HG03064 (cell line): ENCODE results near the gene ACAA1.
A peak's percentile ranks its signal among the peaks of the same experiment; 100 is the strongest.

Source experiments
- ATAC-seq: cut with Tn5 transposase; IDR thresholded peaks from one replicate; pipeline ENCODE4 v1.9.1; 2021; ENCODE audit warnings: low read depth; ENCODE audit not compliant: unreplicated experiment

ACAA1 gene

DNA sequence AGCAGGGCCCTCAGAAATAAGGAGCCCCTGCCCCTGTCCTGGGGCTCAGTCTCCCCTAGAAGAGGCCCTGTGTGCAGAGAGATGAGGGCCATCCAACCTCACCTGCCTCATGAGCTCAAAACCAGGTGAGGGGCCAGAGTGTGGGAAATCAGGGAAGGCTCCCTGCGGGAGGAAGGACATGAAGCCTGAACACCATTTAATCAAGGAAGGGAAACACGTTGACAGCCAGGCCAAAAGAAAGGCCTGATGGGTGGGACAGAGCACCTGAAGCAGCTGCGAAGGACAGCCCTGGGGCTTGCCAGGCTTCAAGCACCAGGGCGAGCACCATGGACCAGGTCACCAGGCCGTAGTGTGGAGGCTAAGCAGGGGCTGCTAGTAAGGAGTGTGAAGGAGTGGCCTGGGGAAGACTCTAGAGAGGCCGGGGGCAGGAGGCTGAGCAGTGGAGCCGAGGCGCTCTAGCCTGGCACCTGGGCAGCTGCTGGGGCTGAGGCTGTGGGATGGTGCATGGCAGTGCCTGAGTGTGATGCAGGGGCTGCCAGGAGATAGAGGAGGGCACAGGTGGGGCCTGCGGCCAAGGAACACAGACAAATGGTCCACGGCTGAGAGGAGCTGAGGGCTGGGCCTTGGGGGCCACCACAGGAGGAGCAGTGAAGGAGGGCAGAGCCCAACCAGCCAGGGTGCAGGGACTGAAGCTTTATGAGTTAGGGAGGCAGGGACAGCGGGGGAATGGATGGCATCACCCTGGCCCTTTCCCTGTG lies 16.1 kb downstream of the ACAA1 start:
- no peak for ATAC-seq

DNA sequence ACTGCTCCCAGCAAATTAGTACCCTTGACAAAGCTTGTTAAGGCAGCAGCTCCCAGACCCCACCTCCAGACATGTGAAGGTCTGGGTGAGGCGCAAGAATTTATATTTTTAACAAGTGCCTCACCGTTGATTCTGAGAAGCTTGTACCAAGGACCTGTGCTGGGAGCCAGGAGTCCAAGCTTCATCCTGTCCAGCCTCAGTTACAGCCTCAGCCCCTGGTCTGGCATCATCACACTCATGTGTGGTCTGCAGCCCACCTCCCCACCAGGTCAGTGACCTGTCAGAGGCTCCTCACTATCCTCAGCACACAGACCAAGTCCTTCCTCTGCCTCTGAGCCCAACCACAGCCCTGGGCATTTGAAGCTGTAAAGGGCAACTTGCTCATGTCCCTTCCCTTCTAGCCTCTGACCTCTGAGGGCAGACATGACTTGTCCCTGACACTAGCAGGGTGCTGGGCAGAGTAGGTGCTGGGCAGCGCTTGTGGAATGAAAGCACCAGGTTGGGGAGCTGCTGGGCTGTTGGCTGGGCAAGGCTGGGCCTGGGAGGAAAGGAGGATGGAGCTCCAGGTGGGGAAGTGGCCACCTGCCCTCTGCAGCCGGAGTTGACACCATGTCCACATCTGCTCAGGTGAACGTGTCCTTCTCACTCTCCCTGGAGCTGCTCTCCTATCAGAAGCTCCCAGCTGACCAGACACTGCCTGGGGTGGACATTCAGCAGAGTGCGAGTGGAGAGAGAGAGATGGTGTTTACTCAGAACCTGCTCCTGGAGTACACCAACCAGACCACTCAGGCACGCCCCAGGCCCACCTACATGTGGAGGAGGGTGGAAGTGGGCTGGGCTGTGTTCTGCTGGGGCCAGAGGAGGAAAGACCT lies 16.9 kb downstream of the ACAA1 start:
- no peak for ATAC-seq

DNA sequence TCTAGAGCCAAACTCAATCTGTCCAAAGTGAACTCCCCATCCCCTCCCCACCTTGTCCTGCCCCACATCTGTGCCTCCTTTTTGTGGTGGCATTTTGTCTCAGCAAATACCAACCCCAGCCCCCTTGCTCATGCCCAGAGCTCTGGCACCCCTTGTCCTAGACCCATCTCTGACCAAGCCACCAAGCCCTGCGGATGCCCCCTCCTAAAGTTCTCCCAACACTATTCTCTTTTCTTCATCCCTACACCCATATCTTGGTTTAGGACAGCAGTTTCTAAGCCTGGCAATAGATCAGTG lies 17.7 kb downstream of the ACAA1 start:
- no peak for ATAC-seq

DNA sequence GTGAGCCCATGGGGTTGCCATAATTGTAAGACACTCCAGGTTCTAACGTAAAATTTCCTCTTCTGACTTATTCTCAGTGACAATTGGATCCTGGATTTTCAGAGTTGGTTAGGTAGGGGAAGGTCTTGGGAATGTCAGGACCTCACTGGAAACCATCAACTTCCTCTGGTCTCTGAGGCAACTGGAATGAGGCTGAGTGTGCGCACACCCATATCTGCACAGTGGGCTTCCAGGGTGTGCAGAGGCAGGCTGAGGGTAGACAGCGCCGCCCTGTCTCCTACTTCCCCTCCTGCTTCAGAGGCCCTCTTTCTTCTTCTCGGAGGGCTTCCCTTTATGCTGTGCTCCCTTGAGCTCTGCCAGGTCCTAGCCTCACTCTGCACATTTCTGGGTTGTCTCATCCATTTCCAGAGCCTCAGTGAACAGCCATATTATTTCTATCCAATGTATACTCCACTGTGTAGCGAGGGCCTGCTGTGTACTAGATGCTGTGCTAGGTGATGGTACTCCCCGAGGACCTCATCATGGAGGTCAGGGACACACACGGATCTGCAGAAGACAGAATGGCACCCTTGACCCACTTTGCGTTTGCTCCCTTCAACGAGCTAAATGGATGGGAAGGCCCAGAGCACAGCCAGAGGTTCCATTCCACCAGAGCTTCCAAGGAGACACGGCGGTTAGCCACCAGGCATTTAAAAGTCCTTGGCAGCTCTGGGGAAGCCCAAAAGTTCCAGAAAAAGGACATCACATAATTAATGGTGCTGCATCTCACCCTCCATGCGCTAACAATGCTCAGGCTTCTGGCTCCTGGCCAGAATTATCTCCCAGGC lies 18.3 kb downstream of the ACAA1 start:
- ATAC-seq = no peak

DNA sequence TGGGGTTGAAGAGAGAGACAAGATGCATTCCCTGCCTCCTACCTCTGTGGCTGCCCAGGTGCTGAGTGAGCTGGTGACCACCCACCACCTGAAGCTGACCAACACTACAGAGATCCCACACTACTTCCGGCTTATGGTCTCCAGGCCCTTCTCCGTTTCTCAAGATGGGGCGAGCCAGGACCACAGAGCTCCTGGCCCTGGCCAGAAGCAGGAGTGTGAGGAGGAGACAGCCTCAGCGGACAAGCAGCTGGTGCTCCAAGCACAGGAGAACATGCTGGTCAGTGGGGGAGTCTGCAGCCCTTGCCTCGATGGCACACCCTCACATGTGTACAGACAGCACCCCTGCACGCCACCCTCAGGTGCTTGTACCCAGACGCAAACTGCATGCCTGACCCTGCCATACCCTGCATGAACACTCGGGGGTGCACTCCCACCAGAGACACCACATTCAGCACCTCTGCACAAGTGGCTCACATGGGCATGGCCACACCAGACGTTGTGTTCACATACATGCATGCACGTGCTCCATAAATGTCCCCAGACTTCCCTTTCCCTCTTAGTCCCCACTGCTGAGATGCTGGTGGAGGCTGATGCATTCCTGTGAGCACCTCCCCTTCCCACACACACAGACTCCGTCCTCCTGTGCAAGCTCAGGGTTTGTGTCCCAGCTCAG lies 19.0 kb downstream of the ACAA1 start:
- ATAC-seq = peak; percentile 56

DNA sequence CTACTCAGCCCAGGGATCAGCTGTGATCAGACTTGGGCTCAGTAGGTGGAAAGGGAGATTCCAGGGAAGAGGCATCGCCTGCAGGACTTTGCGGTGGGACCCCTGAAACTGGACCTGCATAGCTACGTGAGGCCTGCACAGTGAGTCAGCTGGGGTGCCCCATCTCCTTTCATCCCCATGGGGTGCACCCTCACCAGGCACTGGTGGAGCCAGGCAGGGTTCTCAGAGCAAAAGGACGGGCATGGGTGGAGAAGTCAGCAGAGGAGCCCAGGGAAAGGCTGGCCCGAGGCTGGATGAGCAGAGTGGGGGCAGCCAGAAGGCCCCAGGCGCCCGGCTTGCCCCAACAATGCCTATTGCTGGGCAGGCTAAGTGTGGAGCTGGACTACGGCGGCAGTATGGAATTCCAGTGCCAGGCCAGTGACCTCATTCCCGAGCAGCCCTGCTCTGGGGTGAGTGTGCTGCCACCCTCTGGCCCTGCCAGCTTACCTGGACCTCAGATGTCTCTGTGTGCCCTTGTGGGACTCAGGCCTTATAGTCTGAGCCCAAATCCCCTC lies 19.7 kb downstream of the ACAA1 start:
- no peak for ATAC-seq

DNA sequence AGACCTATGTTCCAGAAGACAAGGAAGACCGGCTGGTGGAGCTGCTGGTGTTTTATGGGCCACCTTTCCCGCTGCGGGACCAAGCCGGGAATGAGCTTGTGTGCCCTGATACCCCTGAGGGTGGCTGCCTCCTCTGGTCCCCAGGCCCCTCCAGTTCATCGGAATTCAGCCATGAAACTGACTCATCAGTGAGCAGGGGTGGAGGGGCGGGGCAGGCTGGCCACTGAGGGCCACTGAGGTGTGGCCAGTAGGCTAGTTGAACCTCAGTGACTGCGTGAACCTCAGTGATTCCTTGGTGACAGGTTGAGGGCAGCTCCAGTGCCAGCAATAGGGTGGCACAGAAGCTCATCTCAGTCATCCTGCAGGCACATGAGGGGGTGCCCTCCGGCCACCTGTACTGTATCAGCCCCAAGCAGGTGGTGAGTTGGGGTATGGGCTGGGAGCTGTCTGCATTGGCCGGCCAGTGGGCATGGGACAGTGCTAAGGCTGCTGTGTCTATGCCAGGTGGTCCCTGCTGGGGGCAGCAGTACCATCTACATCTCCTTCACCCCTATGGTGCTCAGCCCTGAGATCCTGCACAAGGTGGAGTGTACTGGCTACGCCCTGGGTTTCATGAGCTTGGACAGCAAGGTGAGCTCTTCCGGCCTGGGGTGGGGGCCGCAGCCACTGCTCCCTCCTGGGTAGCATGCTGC lies 20.3 kb downstream of the ACAA1 start:
- no peak for ATAC-seq

DNA sequence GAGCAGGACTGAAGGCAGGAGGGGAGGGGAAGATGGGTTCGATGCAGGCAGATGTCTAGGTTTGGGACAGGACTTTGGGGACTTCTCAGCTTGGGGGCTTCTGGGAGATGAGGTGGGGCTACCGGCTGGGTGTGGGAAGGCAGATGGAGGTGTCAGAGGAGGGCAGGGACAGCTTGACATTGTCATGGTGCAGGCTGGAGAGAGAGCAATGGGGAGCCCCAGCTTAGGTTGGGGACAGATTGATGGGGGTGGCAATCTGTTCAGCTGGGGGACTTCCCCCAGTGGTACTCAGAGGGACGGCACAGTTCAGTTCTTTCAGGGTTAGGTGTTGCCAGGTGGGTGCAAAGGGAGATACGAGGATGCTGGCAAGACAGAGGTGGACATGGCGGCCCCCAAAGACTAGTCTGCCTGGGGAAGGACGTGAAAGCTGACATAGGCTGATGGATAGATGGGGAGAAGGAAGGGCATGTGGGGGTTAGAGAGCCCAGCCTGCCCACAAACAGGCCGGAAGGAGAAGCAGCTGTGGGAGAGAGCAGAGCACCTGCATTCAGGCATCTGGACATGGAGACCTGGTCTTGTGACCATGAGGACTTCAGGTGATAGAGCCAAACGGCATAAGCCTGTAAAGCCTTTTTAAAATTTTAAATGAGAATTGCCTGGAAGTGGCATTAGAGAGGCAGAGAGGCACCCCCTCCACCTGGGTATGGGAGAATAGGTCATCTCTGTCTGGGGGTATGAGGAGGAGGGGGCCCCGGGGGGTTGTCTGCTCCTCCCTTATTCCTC lies 21.1 kb downstream of the ACAA1 start:
- no peak for ATAC-seq

DNA sequence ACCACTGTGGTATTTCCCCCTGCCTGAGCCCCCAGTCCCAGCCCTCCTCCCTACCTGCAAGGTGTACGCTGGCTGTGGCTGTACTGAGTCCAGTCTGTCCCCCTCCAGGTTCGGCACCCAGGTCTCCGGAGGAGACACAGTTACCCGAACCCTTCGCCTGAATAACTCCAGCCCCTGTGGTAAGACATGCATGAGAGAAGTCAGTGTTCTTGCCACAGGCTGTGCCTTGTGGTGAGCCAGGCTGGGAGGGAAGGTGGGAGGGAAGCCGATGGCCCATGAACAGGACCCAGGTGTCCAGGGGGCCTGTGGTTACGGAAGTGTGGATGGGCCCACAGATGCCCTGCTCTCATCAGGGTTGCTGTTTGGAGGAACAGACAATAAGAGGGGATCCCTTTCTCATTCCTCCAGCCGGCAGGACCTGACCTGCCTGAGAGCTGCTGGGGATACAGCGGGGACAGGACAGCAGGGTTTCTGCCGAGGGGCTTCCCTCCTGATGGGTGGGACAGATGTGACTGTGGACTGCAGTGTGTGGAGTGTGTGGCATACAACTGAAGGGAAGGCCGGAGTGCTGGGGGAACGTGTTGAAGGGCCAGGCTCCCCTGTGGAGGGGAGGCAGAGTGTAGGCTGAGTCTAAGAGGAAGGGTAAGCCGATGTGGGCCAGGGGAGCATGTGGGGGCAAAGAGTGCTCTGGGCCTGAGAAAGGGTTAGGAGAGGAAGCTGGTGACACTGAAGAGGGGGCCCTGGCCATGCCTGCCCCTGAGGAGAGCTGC lies 21.9 kb downstream of the ACAA1 start:
- ATAC-seq = no peak

DNA sequence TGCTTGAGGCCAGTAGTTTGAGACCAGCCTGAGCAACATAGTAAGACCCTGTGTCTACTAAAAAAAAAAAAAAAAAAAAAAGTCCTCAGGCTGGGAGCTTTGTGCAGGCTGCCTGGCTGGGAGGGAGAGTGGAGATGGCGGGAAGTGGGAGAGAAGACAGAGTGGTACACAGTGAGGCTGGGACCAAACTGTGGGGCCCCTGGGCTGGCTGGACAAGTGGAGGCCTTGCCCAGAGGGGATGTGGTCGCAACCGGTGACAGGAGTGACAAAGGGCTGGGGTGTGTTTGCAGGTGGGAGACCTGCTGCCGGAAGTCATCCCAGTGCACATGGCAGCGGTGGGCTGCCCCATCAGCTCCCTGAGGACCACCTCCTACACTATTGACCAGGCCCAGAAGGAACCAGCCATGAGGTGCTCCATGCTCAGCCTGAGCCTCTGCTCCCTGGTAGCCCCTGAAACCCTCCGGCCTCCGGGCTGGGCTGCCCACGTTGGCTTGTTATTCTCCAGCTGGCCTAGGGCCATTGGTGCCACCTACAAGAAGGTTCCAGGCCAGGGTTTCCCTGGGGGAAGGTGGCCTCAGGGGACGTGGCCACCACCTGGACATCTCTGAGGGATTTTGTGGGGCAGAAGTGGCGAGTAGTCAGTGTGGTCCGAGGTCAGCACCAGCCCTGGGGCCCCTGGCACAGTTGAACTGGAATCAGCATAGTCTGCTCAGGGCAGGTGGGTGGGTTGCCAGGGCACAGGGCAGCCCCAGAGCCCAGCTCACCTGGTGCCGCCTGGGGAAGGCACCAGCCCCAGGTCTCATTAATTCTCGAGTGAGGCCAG lies 22.7 kb downstream of the ACAA1 start:
- no peak for ATAC-seq

DNA sequence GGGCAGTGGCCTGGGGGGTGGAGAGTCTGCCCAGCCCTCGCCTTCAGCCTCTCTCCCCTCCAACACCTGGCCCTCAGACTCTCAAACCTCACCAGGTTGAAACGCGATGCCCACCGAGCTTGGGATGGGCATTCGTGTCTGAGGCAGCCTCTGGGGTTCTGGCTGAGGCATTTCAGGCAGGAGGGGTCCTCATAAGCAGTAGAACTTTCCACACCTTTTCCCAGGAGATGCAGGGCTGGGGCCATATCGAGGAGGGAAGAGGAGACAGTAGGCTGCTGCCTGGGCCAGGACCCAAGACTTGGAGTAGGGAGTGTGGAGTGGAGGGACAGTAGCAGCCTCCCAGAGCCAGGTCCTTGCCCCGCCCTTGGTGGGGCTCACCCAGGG lies 24.6 kb downstream of the ACAA1 start:
- ATAC-seq = no peak

DNA sequence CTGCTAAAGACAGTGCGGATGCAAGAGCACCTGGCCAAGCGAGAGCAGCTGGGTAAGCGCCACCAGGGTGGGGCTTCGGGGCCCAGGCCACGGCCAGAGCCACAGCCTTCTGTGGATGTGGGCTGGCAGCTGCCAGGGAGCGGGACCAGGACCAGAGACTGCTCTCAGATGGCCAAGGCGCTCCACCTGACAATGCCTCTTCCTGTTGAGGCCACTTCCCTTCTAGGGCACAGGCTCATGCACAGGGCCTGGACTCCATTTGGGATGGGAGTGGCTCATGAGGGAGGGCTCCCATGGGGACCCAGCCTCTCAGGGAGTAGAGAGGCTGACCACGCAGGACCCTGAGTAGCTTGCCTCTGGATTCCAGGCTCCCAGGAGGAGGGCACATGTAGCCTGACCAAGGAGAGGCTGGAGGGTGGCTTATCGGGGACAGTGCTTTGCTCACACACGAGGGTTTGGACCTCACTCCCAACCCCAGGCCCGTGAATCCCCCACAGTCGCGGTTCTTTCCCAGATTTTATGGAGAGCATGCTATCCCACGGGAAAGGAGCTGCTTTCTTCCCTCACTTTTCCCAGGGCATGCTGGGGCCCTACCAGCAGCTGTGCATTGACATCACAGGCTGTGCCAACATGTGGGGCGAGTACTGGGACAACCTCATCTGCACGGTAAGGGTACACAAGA lies 25.1 kb downstream of the ACAA1 start:
- no peak for ATAC-seq

DNA sequence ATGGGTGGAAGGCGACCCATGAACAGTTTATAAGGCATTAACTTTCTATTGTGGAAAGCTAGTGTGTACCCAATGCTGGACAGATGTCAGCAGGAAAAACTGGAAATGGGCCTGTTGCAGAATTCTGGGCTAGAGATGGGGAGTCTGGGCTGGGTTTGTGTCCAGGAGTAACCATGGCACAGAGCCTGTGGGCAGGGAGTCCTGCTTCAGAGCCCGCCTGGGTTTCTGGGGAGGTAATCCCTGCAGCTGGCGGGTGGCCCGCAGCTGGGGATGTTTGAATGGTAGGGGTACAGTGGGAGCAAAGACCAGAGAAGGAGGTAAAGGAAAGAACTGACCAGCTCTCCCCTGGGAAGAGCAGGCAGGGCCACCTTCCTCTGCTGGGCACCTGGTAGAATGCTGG lies 25.7 kb downstream of the ACAA1 start:
- no peak for ATAC-seq

DNA sequence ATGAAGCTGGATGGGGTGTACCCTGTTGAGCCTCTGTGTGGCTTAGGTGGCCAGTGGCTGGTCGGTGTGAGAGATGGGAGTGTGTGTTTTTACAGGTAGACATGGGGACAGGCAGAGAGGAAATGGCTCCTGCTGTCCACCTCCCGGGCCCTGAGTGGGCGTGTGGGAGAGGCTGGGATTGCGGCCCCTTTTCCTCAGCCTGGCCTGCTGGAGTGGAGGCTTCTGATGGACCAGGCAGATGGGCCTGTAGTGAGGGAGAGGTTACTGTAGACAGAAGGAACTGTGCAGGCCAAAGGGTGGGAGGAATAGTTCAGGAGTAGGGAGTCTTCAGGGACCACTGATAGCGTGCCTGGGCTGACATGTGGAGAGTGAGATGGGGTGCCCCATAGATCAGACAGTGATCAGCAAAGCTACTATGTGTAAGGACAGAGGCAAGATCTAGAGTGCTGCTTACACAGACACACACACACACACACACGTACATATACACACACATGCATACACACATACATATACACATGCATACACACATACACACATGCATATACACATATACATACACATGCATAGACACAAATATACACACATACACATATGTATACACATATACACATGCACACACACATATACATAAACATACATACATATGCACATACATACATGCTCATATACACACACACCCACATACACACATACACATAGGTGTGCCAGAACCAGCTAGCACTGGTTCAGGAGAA lies 26.4 kb downstream of the ACAA1 start:
- no peak for ATAC-seq

DNA sequence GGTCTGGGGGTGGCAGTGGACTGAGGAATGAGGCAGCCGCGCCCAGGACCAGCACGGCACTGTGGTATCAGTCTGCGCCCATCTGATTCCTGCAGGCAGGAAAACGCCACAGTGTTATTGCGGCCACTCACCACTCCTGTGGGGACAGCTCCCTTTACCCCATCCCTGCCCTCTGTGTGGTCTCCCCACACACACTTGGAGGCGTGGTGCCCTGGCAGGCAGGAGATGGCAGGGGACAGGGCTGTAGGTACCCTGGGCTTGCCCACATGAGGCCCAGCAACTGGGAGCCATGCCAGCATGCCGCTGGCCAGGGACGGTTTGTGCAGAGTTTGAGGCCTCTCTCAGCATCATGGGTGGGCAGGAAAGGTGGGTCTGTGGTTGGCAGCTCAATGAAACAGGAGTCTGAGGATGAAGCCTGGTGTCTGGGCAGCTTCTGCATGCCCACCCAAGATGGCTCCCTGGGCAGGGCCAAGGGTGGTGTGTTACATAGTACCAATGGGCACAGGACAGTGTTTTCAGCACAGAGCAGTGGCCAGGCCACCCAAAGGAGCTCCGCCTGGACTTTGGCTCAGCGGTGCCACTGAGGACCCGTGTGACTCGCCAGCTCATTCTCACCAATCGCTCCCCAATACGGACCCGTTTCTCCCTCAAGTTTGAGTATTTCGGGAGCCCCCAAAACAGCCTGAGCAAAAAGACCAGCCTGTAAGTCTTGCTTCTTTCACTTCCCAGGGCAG lies 27.2 kb downstream of the ACAA1 start:
- no peak for ATAC-seq
